Amygdala (tissue), 56 donors: ENCODE data around the gene CHRM1.
"Not testable (repeated sequence)": the region's sequence is repeated elsewhere in the genome, so short reads cannot be mapped to it uniquely, and the experiment has no call there.

Source experiments
- DNase-seq, 56 donors: peaks; one replicate each; lab custom pipeline; 2025; lab: John Stamatoyannopoulos, UW

Gene CHRM1

DNA sequence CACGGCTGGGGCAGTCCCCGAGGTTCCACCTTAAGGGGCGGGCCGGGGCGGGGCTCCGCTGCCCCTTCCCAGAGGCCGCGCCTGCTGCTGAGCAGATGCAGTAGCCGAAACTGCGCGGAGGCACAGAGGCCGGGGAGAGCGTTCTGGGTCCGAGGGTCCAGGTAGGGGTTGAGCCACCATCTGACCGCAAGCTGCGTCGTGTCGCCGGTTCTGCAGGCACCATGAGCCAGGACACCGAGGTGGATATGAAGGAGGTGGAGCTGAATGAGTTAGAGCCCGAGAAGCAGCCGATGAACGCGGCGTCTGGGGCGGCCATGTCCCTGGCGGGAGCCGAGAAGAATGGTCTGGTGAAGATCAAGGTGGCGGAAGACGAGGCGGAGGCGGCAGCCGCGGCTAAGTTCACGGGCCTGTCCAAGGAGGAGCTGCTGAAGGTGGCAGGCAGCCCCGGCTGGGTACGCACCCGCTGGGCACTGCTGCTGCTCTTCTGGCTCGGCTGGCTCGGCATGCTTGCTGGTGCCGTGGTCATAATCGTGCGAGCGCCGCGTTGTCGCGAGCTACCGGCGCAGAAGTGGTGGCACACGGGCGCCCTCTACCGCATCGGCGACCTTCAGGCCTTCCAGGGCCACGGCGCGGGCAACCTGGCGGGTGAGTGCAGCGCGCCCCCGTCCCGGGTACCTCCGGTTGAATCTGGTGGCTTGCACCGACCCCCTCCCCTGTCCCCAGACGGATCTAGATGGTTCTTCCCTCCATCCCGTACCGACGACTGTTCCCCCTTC, 40.2 kb downstream of the CHRM1 start, which contains the start of gene SLC3A2:
TSS of gene SLC3A2 (plus strand) at position 94 of the 776 bp plus-strand sequence. CDS start at position 222, 128 bp downstream.
- peak in 55 of 56 donors; percentile 48 to 94 (median 83) for DNase-seq

DNA sequence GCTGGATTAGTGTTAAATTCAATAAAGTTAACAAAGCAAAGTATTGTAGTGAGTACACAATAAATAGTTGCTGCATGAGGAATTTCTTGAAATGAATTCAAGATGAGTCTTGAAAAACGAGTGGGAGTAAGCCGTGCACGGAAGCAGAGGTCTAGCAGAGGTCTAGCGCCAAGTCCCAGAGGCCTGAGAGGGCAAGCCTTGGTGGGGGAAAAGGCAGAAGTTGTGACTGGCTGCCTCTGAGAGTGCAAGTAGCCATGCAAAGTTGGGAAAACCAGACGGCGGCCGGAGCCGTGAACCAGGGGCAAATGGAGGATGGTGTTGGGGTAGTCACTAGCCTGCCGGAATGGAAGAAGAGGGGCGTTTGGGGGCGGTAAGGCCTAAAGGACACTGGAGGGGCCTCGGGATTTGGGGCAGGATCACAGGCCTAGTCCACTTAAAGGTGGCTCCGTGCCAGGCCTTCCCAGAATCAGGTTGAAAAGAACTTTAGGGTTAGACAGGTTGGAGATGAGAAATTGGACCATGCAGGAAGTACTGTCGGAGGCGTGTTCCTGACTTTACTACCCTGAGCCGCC, 40.8 kb downstream of the CHRM1 start:
- peak in 14 of 56 donors; percentile 42 to 85 (median 64) for DNase-seq

DNA sequence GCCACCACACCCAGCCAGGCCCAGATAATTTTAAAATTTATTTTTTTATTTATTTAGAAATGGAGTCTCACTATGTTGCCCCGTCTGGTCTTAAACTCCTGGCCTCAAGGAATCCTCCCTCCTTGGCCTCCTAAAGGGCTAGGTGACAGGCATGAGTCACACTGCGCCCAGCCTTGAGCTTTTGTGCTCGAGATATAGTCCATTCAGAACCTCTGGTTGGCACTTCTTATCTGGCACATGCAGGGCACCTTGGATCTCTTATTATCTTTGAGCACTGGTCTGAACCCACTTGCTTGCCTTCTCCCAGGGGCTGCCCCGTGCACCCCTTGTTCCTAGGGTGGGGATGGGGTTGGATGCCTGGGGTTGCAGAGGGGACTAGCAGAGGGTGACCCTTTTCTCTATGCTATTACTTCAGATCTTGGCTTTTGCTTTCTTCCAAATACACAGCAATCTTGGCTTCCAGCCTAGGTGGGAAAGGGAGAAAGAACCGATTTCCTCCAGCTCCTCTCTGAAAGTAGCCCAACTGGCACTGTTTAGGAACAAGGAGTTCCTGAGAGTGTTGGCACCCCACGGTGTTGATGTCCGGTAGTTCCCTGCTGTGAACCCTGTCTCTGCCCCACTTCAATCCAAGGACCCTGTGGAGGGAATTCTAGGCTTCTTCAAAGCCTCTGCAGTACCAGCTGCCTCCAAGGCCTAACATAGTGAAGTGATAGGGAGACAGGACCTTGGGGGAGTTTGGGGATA, 41.8 kb downstream of the CHRM1 start:
- DNase-seq, result peak in 29 of 56 donors; percentile 6 to 56 (median 20)

DNA sequence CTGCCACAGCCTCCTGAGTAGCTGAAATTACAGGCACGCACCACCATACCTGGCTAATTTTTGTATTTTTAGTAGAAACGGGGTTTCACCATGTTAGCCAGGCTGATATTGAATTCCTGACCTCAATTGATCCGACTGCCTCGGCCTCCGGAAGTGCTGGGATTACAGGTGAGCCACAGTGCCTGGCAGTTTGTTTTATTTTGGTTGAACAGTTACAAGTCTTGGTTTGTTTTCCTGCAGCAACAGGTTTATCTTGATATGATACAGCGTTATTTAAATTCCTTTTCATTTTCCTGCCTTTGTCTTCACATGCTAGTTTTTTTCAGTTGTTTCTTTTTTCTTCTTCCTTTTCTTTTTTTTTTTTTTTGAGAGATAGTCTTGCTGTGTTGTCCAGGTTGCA, 44.5 kb downstream of the CHRM1 start:
- DNase-seq, result no peak

DNA sequence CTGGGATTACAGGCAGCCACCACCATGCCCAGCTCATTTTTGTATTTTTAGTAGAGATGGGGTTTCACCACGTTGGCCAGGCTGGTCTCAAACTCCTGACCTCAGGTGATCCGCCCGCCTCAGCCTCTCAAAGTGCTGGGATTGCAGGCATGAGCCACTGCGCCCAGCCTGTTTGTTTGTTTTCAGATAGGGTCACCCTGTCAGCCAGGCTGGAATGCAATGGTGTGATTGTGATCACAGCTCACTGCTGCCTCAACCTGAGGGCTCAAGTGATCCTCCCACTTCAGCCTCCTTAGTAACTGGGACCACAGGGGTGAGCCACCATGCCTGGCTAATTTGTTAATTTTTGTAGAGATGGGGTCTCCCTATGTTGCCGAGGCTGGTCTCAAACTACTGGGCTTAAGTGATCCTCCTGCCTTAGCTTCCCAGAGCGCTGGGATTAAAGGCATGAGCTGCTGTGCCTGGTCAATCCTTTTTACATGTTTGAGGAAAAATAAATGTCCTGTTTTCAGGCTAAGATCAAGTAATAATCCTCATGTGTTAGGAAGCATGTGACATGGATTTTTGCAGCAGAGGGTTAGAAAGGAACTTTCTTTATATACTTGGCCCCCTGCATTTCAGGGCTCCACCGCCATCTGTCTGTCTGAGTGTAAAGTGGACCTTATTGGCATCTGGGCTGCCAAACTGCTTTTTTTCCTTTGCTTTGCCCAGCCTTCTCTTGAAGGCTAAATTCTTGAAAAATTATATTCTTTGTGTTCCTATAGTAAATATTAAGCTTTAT, 45.3 kb downstream of the CHRM1 start:
- no peak for DNase-seq

DNA sequence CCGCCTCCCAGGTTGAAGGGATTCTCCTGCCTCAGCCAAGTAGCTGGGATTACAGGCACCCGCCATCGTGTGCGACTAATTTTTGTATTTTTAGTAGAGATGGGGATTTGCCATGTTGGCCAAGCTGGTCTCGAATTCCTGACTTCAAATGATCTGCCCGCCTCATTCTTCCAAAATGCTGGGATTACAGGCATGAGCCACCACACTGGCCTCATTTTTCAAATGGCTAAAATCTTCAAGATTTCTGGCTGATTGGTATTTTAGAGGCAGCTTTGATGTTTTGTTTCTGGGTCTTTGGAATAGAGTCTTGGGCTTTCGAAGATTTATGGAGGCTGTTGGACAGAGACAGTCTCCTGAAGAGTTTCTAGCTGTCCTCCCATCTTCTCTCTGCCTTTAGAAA, 46.3 kb downstream of the CHRM1 start:
- no peak for DNase-seq

DNA sequence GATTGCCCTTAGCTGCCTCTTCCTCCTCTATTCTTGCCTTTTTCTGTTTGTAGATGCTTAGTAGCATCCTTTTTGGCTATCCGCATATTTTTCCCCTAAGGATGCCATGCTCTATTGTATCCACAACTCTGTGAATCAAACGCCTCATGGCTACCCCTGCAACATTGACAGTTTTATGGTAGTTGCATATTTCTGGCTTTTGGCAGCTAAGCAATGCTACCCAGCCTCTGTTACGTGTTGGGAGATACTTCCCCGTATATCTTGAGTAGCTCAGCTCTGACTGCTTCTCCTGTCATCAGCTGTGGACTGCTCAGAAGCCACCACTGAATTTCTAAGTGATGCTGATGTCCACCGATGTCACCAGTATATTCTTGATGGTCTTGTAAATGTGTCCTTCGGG, 55.5 kb downstream of the CHRM1 start:
- no peak for DNase-seq

DNA sequence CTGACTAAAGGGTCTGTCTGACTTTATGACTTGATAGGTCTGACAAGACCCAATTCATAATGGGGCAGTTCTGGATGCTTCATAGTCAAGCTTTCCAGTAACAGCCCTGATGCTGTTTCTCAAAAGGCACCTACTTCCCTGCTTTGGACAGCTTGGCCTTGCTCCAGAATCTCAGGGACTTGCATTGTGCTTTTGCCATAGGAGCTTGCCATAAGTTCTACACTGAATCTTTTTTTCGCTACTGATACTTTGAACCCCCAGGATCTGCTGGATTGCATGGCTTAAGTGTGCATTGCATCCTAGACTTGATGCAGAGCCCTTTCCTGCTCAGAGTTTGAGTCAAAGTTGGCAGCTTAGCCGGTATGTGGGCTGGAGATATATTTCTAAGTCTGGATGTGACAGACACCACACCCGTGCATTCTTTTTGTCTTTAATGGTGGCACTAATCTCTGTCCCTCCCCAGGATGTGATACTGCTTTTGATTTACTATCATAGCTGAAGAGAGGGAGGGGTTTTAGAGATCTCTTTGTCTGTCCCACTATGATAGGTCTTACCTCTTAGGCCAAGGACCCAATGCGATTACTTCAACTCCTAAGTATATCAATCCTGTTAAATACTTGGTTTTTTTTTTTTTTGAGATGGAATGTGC, 57.4 kb downstream of the CHRM1 start:
- DNase-seq, result no peak

DNA sequence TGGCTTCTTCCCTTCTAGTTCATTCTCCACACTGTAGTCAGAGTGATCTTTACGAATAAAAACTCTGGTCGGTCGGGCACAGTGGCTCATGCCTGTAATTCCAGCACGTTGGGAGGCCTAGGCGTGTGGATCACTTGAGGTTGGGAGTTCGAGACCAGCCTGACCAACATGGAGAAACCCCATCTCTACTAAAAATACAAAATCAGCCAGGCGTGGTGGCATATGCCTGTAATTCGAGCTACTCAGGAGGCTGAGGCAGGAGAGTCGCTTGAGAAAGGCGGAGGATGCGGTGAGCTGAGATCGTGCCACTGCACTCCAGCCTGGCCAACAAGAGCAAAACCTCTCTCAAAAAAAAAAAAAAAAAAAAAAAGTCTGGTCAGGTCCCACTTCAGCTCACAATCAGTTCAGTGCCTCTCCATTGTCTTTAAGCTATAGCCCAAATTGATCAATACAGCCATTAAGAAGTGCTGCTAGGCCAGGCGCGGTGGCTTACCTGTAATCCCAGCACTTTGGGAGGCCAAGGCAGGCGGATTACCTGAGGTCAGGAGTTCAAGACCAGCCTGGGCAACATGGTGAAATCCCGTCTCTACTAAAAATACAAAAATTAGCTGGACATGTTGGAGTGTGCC, 59.5 kb downstream of the CHRM1 start:
- not testable (repeated sequence) for DNase-seq

DNA sequence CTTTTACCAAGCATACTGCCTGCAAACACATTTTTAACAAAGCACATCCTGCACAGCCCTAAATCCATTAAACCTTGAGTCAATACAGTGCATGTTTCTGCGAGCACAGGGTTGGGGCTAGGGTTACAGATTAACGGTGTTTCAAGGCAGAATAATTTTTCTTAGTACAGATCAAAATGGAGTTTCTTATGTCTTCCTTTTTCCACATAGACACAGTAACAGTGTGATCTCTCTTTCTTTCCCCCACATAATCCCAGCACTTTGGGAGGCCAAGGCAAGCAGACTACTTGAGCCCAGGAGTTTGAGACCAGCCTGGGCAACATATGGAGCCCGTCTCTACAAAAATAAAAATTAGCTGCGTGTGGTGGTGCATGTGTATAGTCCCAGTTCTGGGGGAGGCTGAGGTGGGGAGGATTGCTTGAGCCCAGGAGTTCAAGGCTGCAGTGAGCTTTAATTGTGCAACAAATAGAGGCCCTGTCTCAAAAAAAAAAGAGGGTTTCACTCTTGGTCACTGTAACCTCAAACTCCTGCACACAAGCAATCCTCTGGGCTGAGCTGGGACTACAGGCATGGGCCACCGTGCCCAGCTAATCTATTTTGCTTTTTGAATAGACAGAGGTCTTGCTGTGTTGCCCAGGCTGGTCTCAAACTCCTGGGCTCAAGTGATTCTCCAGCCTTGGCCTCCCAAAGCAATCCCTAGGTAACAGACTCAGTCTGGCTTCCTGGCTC, 60.2 kb downstream of the CHRM1 start:
- DNase-seq, result no peak

DNA sequence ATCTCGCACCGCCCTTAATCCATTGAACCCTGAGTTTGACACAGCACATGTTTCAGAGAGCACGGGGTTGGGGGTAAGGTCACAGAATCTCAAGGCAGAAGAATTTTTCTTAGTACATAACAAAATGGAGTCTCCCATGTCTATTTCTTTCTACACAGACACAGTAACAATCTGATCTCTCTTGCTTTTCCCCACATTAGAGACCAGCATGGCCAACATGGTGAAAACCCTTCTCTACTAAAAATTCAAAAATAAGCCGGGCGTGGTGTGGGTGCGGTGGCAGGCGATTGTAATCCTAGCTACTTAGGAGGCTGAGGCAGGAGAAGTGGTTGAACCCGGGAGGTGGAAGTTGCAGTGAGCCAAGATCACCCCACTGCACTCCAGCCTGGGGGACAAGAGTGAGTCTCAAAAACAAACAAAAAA, 61.9 kb downstream of the CHRM1 start:
- not testable (repeated sequence) for DNase-seq
